GM18870 (cell line): ENCODE measurements around the gene MRGPRE.

Experiments used
- ATAC-seq: cut with Tn5 transposase; IDR thresholded peaks from one replicate; pipeline ENCODE4 v1.9.1; 2021; ENCODE audit warnings: moderate library complexity; ENCODE audit not compliant: unreplicated experiment

The MRGPRE gene

GRCh38 chr11:3197878-3198528 lies 34.2 kb downstream of the MRGPRE start:
- no peak for ATAC-seq

GRCh38 chr11:3197044-3197695 lies 35.0 kb downstream of the MRGPRE start:
- no peak for ATAC-seq

GRCh38 chr11:3196161-3197043 lies 35.8 kb downstream of the MRGPRE start:
- ATAC-seq, result no peak

DNA sequence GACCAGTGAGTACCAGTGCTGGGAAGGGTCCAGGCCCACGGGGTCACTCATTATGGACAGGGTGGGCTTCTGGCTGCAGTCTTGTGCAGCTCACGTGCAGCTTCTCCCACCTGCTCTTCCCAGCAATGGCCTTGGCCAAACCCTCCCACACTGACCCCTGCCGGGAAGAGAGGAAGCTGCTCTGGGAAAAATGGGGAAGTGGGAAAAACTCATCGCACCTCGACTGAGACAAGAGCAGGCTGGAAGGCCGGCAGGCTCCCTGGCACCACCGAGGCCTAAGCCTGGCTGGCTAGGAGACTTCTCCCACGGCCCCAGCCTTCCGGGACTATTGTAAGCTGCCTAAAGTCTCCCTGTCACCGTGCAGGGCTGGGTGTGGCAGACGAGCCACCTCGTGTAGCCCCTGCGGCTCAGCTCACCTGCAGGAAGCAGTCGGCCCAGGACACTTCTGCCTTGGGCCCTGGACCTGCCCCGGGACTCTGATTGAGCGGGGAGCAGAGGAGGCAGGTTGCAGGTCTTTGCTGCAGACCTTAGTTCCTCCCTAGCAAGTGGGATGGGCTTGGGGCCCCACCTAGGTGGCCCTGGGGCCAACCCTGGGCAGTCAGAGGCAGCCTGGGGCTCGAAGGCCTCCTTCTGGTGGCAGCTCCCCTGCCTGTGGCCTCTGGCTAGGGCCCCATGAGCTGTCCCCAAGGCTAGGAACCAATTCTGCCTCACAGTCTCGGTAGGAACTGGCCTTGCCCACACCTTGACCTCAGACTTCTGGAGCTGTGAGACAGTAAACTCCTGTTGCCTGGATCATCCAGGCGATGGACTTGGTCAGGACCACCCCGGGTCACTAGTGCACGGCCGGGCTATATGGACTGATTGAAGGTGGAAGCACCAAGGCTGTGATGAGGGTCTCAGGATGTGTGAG lies 36.7 kb downstream of the MRGPRE start:
- ATAC-seq, result no peak

GRCh38 chr11:3194016-3194816 lies 38.0 kb downstream of the MRGPRE start:
- ATAC-seq, result no peak

- ATAC-seq, result no peak
Observed at GRCh38 chr11:3193373-3194015, 38.7 kb downstream of the MRGPRE start.

GRCh38 chr11:3192511-3193372 lies 39.5 kb downstream of the MRGPRE start:
- no peak for ATAC-seq

GRCh38 chr11:3191586-3192324 lies 40.5 kb downstream of the MRGPRE start:
- ATAC-seq, result no peak

- ATAC-seq, result no peak
Observed at GRCh38 chr11:3190600-3190999, 41.6 kb downstream of the MRGPRE start.

- no peak for ATAC-seq
Observed at GRCh38 chr11:3189886-3190583, 42.2 kb downstream of the MRGPRE start.

DNA sequence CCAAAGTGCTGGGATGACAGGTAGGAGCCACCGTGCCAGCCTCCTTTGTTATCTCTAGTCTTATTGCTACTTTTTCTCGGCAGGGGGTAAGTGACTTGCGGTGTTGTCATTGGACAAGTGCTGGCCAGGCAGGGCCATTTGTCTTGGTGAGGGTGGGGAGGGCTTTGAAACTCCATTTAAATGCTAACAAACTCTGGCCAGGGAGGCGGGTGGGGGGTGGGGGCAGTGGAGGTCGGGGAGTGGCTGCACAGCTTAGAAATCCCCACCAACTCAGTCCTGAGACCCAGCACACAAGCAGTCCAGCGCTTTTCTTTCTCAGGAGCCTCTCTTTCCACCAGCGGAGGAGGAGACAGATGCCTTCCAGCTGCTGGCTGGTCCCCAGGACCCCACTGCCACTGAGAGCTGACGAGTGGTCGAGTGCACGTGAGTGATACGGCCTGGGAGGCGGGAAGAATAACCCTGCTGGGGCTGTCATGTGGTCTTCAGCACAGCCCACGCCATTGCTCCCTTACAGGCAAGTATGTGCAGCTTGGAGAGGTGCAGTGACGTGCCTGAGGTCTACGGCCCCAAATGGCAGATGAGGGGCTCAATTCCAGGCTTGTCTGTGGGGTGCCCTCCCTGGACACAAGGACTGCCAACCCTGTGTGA lies 42.9 kb downstream of the MRGPRE start:
- no peak for ATAC-seq

DNA sequence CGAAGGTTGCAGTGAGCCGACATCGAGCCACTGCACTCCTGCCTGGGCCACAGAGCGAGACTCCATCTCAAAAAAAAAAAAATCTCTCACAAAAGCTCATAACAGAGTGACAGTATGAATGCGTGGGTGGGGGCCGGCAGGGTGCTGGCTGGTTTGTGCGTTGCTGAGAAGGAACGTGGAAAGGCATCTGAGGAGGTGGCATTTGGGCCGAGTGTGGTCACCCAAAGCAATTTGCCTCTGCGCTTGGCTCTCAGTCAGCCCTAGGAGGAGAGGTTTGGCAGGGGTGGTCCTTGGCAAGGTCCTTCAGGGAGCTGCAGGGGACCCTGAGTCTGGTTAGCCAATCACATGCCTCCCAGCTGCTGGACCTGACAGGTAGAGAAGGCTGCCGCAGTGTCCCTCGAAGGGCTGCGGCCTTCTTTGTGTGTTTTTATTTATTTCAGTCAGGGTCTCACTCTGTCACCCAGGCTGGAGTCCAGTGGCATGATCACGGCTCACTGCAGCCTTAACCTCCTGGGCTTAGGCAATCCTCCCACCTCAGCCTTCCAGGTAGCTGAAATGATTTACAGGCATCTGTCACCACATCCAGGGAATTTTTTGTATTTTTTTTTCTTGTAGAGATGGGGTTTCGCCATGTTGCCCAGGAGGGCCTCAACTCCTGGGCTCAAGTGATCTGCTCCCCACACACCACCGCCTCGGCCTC lies 43.6 kb downstream of the MRGPRE start:
- no peak for ATAC-seq

DNA sequence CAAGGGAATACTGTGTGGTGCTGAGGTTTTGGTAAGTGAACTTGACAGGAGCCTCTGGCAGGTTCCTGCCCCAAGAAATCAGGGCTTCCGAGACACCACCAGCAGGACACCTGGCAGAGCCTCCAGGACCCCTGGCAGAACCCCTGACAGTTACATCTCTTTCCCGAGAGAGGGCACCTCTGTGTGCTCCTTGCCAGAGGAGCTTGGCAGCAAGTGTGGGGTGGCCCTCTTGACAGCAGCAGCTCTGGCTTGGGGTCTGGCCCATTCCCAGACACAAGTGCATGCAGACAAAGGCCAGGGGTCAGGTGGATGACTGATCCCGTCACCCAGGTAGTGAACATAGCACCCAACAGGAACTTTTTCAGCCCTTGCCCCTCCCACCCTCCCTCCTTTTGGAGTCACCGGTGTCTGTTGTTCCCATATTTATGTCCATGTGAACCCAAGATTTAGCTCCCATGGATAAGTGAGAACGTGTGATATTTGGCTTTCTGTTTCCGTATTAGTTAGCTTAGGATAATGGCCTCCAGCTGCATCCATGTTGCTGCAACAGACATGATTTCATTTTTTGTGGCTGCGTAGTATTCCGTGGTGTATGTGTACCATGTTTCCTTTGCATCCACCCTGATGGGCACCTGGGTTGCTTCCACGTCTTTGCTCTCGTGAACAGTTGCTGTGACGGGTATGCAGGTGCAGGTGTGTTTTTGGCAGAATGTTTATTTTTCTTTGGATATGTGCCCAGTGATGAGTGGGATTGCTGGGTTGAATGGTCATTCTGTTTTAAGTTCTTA lies 45.9 kb downstream of the MRGPRE start:
- ATAC-seq, result no peak

GRCh38 chr11:3184732-3185347 lies 47.4 kb downstream of the MRGPRE start:
- ATAC-seq, result no peak

- no peak for ATAC-seq
Observed at GRCh38 chr11:3183523-3183922, 48.7 kb downstream of the MRGPRE start.
